Astrocyte (in vitro differentiated cells and primary cell): Measurements from ENCODE around the gene PRKG1. TPM values are rescaled to one million over a fixed set of nuclear protein-coding genes. Genes with fewer than 3 reads are reported as not detected.

Source experiments
- DNase-seq: peaks from one replicate; pipeline ENCODE4 v3.0.0-alpha.2; 2010; ENCODE audit warnings: low read depth
- FAIRE-seq: peaks from 2 replicates; lab custom pipeline; 2011; peaks lifted over from hg19 to GRCh38; lab: Jason Lieb, UNC
- H2AFZ ChIP-seq: 2 replicates; pipeline ENCODE4 v1.6.0; 2012; ENCODE audit warnings: low read depth, low read length, inconsistent platforms
- H3K27ac ChIP-seq: 2 replicates; pipeline ENCODE4 v1.5.1; 2011; ENCODE audit warnings: low read depth, low read length, inconsistent platforms
- H3K27me3 ChIP-seq: 2 replicates; pipeline ENCODE4 v1.6.0; 2011; ENCODE audit warnings: low read length, inconsistent platforms; ENCODE audit not compliant: insufficient read depth
- H3K36me3 ChIP-seq: 2 replicates; pipeline ENCODE4 v1.5.1; 2011; ENCODE audit warnings: low read length, inconsistent platforms; ENCODE audit not compliant: insufficient read depth
- H3K4me1 ChIP-seq: 2 replicates; pipeline ENCODE4 v1.5.1; 2011; ENCODE audit warnings: low read length, inconsistent platforms; ENCODE audit not compliant: insufficient read depth
- H3K4me2 ChIP-seq: 2 replicates; pipeline ENCODE4 v1.6.0; 2012; ENCODE audit warnings: low read length, inconsistent platforms
- H3K4me3 ChIP-seq: 2 replicates; pipeline ENCODE4 v1.5.1; 2011; ENCODE audit warnings: low read depth, mild to moderate bottlenecking, low read length, inconsistent platforms; ENCODE audit not compliant: insufficient read depth
- H3K79me2 ChIP-seq: 2 replicates; pipeline ENCODE4 v1.6.0; 2012; ENCODE audit warnings: mild to moderate bottlenecking, low read length, inconsistent platforms; ENCODE audit not compliant: insufficient read depth
- H3K9ac ChIP-seq: 2 replicates; pipeline ENCODE4 v1.6.0; 2012; ENCODE audit warnings: mild to moderate bottlenecking, low read length, inconsistent platforms
- H3K9me3 ChIP-seq: 2 replicates; pipeline ENCODE4 v1.5.1; 2012; ENCODE audit warnings: low read depth, mild to moderate bottlenecking, low read length, inconsistent platforms; ENCODE audit not compliant: insufficient read depth
- H4K20me1 ChIP-seq: 2 replicates; pipeline ENCODE4 v1.6.0; 2012; ENCODE audit warnings: low read length, inconsistent platforms; ENCODE audit not compliant: insufficient read depth
- H3K27ac Mint-ChIP-seq: one replicate; pipeline ENCODE4 v1.8.0; 2021; ENCODE audit warnings: mild to moderate bottlenecking, mixed read lengths; ENCODE audit not compliant: unreplicated experiment
- H3K27me3 Mint-ChIP-seq: one replicate; pipeline ENCODE4 v1.8.0; 2021; ENCODE audit warnings: low read depth, mixed read lengths; ENCODE audit not compliant: unreplicated experiment
- H3K36me3 Mint-ChIP-seq: one replicate; pipeline ENCODE4 v1.8.0; 2021; ENCODE audit warnings: low read depth, mixed read lengths; ENCODE audit not compliant: unreplicated experiment
- H3K4me1 Mint-ChIP-seq: one replicate; pipeline ENCODE4 v1.8.0; 2021; ENCODE audit warnings: low read depth, mixed read lengths; ENCODE audit not compliant: unreplicated experiment
- H3K4me3 Mint-ChIP-seq: one replicate; pipeline ENCODE4 v1.8.0; 2021; ENCODE audit warnings: mild to moderate bottlenecking, moderate library complexity, mixed read lengths; ENCODE audit not compliant: unreplicated experiment
- H3K9me3 Mint-ChIP-seq: one replicate; pipeline ENCODE4 v1.8.0; 2021; ENCODE audit warnings: mild to moderate bottlenecking, mixed read lengths; ENCODE audit not compliant: unreplicated experiment
- CTCF ChIP-seq: IDR thresholded peaks from 2 replicates; pipeline ENCODE4 v1.5.1; 2011; ENCODE audit warnings: low read depth, mild to moderate bottlenecking, inconsistent platforms, low read length, moderate library complexity; ENCODE audit not compliant: insufficient read depth
- EZH2 ChIP-seq: IDR thresholded peaks from 2 replicates; pipeline ENCODE4 v1.6.1; 2012; ENCODE audit warnings: mild to moderate bottlenecking, low read length, inconsistent platforms; ENCODE audit not compliant: insufficient read depth
- total RNA-seq: library from RNA; stranded (reverse); gene quantifications from 2 replicates; pipeline ENCODE4 v1.2.1, GENCODE V29; 2021

PRKG1 gene
- total RNA-seq, 1 donor from 2014 or later: 3.1 TPM

- Mint-ChIP-seq H3K36me3 (no peaks in the 10 kb centered on the region), H3K27me3 (no peaks in the 10 kb centered on the region), H3K4me3 (no peak overlapping the region), H3K4me1 (no peaks in the 10 kb centered on the region), H3K27ac (no peak overlapping the region), H3K9me3 (peaks cover 9% of the 10 kb centered on the region)
- no peak overlapping the region for H3K9ac ChIP-seq
- no peak for DNase-seq
- H3K27ac ChIP-seq: no peak overlapping the region
- no peaks in the 10 kb centered on the region for H3K4me1 ChIP-seq
- no peak overlapping the region for H2AFZ ChIP-seq
- no peak overlapping the region for H3K4me3 ChIP-seq
- no peaks in the 10 kb centered on the region for H3K9me3 ChIP-seq
- TF ChIP-seq EZH2 (no peak), CTCF (no peak)
- no peaks in the 10 kb centered on the region for H3K79me2 ChIP-seq
- H3K4me2 ChIP-seq: no peak overlapping the region
- H4K20me1 ChIP-seq: no peaks in the 10 kb centered on the region
- H3K36me3 ChIP-seq: no peaks in the 10 kb centered on the region
- H3K27me3 ChIP-seq: no peaks in the 10 kb centered on the region
- FAIRE-seq: no peak
These were observed 718.4 kb downstream of the PRKG1 start for GRCh38 chr10:51792678-51793077.

GRCh38 chr10:51800121-51800520, 725.8 kb downstream of the PRKG1 start:
- Histone ChIP-seq H4K20me1 (no peaks in the 10 kb centered on the region), H3K4me3 (no peak overlapping the region), H3K27me3 (no peaks in the 10 kb centered on the region), H2AFZ (no peak overlapping the region), H3K9ac (no peak overlapping the region), H3K4me1 (no peaks in the 10 kb centered on the region), H3K27ac (no peak overlapping the region), H3K36me3 (no peaks in the 10 kb centered on the region), H3K4me2 (no peak overlapping the region), H3K79me2 (no peaks in the 10 kb centered on the region), H3K9me3 (no peaks in the 10 kb centered on the region)
- Mint-ChIP-seq H3K4me1 (peaks cover 6% of the 10 kb centered on the region), H3K4me3 (no peak overlapping the region), H3K27ac (no peak overlapping the region), H3K36me3 (no peaks in the 10 kb centered on the region), H3K9me3 (no peaks in the 10 kb centered on the region), H3K27me3 (no peaks in the 10 kb centered on the region)
- DNase-seq: no peak
- FAIRE-seq: no peak
- no peak for TF ChIP-seq CTCF
- no peak for TF ChIP-seq EZH2

- no peak for FAIRE-seq
- H3K27me3 Mint-ChIP-seq: no peaks in the 10 kb centered on the region
These were observed 726.6 kb downstream of the PRKG1 start for GRCh38 chr10:51800725-51801424.

More at GRCh38 chr10:51800725-51801424, 726.6 kb downstream of the PRKG1 start:
- no peak overlapping the region for H3K4me2 ChIP-seq
- Mint-ChIP-seq H3K36me3 (no peaks in the 10 kb centered on the region), H3K4me3 (no peak overlapping the region), H3K27ac (no peak overlapping the region), H3K9me3 (no peaks in the 10 kb centered on the region), H3K4me1 (peaks cover 7% of the 10 kb centered on the region)
- H2AFZ ChIP-seq: no peak overlapping the region
- no peaks in the 10 kb centered on the region for H3K79me2 ChIP-seq
- H3K4me3 ChIP-seq: no peak overlapping the region
- DNase-seq: no peak
- H3K9ac ChIP-seq: no peak overlapping the region
- no peaks in the 10 kb centered on the region for H3K36me3 ChIP-seq
- H3K27me3 ChIP-seq: no peaks in the 10 kb centered on the region
- no peaks in the 10 kb centered on the region for H3K4me1 ChIP-seq
- H3K27ac ChIP-seq: no peak overlapping the region
- no peaks in the 10 kb centered on the region for H3K9me3 ChIP-seq
- TF ChIP-seq EZH2 (no peak), CTCF (no peak)
- H4K20me1 ChIP-seq: no peaks in the 10 kb centered on the region
